GM12892 (cell line): ENCODE results near the gene PAK6.

Experiments
- DNase-seq: peaks from one replicate; pipeline ENCODE4 v3.0.0; 2011; ENCODE audit not compliant: insufficient read length
- FAIRE-seq: peaks from 2 replicates; lab custom pipeline; 2011; peaks lifted over from hg19 to GRCh38; lab: Jason Lieb, UNC
- POLR2A ChIP-seq: IDR thresholded peaks from 2 replicates; pipeline ENCODE4 v1.6.1; 2011; ENCODE audit warnings: low read depth, low read length, control low read depth
- POLR2AphosphoS5 ChIP-seq: IDR thresholded peaks from 2 replicates; pipeline ENCODE4 v1.6.1; 2011; ENCODE audit warnings: low read depth, low read length, control low read depth
- TAF1 ChIP-seq: IDR thresholded peaks from 2 replicates; pipeline ENCODE4 v1.6.1; 2011; ENCODE audit warnings: low read depth, mild to moderate bottlenecking, control low read depth, low read length, borderline replicate concordance

The PAK6 gene

GRCh38 chr15:40290918-40291574, 52.2 kb downstream of the PAK6 start:
- no peak for FAIRE-seq
- DNase-seq = no peak
- TF ChIP-seq POLR2A (no peak), POLR2AphosphoS5 (no peak), TAF1 (no peak)

- TF ChIP-seq POLR2A (no peak), POLR2AphosphoS5 (no peak), TAF1 (no peak)
- DNase-seq (no peak), FAIRE-seq (no peak)
Observed at GRCh38 chr15:40292246-40292645, 53.4 kb downstream of the PAK6 start.

DNA sequence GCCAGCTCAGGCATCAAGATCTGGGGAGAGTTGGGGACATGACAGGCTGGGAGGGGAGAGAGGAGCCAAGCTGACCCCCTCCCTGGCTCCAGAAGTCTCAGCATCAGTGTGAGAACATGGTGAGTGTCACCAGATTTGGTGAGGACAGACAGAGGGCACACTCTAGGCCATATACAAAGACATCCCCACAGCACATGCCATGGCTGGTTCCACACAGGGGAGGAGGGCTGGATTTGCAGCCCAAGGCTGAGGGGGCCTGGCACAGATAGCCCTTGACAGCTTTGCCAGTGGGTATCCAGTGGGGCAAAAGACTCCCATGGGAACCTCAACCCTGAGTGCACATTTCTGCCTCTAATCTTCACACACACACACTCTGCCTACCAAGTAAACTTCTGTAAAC, 54.1 kb downstream of the PAK6 start:
- TF ChIP-seq TAF1 = no peak
- no peak for TF ChIP-seq POLR2A
- no peak for TF ChIP-seq POLR2AphosphoS5
- FAIRE-seq (no peak), DNase-seq (no peak)

GRCh38 chr15:40293905-40294895, 55.3 kb downstream of the PAK6 start:
- FAIRE-seq (no peak), DNase-seq (no peak)
- no peak for TF ChIP-seq TAF1
- no peak for TF ChIP-seq POLR2AphosphoS5
- TF ChIP-seq POLR2A = no peak

DNA sequence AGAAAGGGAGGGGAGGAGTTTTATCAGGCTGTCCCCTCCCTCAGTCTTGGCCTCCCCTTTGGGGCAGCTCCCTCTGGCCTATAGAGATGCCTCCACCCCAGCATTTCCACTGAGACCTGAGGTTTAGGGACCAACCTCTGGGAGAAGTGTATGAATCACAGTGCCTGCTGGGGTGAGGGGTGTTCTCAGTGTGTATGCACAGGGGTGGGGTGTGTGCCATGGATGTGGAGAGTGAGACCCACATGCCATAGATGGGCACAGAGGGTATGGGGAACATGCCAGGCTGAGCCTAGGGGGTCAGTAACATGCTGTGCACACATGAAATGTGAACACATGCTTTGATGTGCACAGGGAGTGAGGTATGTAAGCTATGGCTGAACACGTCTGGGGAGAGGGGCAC, 56.4 kb downstream of the PAK6 start:
- DNase-seq = no peak
- TF ChIP-seq POLR2A = no peak
- TF ChIP-seq TAF1 = no peak
- no peak for TF ChIP-seq POLR2AphosphoS5
- FAIRE-seq = peak; percentile 36

DNA sequence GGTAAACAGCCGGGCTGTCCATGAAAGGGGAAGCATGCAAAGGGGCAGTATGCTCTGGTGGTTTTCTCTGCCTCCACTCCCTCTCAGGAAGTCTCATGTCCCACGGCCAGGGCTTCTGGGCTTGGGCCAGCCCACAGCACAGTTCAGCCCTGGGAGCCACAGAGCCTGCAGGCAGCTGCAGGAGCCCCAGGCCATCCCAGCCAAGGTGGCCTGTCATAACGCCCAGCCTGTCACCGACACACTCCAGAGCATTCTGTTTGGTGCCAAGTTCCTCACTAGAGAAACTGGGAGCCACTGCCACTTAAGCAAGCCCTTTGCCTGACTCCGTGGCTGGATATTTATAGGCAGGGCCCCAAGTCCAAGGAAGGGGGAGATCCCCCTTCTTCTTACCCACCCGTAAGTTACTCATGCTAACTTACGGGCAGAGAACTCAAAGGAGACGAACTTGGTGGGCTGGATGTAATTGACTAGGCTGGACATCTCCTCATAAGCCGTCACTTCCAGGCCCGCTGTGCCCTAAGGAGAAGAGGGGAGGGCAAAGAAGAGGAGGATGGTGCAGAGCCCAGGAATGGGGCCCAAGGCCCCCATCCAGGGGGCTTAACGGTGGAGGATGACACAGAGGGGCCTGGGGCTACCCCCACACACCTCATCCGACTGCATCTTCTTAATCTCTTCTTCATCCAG, 57.2 kb downstream of the PAK6 start:
- no peak for FAIRE-seq
- no peak for DNase-seq
- TF ChIP-seq TAF1 = no peak
- TF ChIP-seq POLR2A = no peak
- no peak for TF ChIP-seq POLR2AphosphoS5

- no peak for TF ChIP-seq TAF1
- no peak for TF ChIP-seq POLR2A
- no peak for TF ChIP-seq POLR2AphosphoS5
- DNase-seq = no peak
- no peak for FAIRE-seq
Observed at GRCh38 chr15:40296561-40297230, 57.8 kb downstream of the PAK6 start.

DNA sequence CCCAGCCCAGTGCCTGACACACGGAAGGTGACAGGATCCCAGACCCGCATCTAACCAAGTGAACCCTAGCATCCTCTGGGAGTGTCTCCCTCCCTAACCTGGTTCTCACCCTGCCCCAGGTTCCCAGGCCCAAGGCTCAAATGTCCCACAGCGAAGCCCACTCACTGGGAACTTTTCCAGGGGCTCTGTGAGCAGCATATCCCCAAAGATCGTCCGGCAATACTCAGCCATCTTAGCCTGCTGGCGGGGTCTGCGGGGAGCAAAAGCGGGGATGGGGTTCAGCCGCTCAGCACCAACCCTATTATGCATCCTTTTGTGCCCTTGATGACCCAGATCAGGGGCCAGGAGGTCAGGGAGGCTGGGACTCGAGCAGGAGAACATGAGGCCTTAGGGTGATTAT, 58.5 kb downstream of the PAK6 start:
- DNase-seq (peak; percentile 7), FAIRE-seq (no peak)
- TF ChIP-seq POLR2A = no peak
- TF ChIP-seq TAF1 = no peak
- no peak for TF ChIP-seq POLR2AphosphoS5

- FAIRE-seq (no peak), DNase-seq (no peak)
- TF ChIP-seq POLR2AphosphoS5 = no peak
- TF ChIP-seq POLR2A = no peak
- TF ChIP-seq TAF1 = no peak
Observed at GRCh38 chr15:40298216-40298935, 59.5 kb downstream of the PAK6 start.

DNA sequence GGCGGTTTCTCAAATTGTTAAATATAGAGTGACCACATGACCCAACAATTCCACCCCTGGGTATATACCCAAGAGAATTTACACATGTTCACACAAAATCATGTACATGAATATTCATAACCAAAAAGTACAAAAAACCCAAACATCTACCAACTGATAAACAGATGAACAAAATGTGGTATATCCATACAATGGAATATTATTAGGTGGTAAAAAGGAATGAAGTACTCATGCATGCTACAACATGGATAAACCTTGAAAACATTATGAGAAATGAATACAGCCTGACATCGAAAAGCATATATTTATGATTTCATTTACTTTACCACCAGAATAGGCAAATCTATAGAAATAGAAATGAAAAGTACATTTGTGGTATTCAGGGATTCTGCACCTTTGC, 61.5 kb downstream of the PAK6 start:
- DNase-seq (no peak), FAIRE-seq (no peak)
- TF ChIP-seq POLR2AphosphoS5 = no peak
- no peak for TF ChIP-seq TAF1
- no peak for TF ChIP-seq POLR2A

DNA sequence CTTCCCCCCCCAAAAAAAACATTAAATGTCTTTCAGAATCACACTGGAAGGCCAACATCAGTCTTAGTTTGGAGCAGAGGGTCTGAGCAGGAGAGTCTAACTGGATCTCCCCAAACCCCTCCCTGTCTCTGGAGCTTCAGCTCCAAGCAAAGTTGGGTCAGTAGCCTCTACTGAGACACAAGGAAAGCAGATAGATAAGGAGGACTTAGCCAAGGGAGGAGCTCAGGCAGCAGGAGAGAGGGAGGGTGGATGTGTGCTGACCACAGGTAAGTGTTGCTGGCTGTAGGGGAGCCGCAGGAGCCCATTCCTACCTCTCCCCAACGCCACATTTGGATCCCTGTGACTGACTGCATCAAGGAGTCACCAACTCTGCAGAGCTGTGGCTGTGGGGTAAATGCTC, 61.9 kb downstream of the PAK6 start:
- FAIRE-seq (no peak), DNase-seq (no peak)
- no peak for TF ChIP-seq TAF1
- no peak for TF ChIP-seq POLR2A
- TF ChIP-seq POLR2AphosphoS5 = no peak
